SK-N-SH treated with all-trans-retinoic acid at 6 μM for 48 hours (cell line): ENCODE measurements around the gene CTAG1A.

Experiments used
- ATAC-seq: fragments of 200-7000 bp; cut with Tn5 transposase; 3 replicates; pipeline ENCODE4 v1.9.1; 2020; ENCODE audit warnings: mild to moderate bottlenecking, moderate library complexity
- ARNTL ChIP-seq: fragments of 450-650 bp; formaldehyde crosslinking; IDR thresholded peaks from 2 replicates; pipeline ENCODE4 v1.5.0; 2020; ENCODE audit warnings: low read depth, mild to moderate bottlenecking, moderate library complexity, borderline replicate concordance
- BACH2 ChIP-seq: fragments of 250-450 bp; sonication (Bioruptor Pico); IDR thresholded peaks from 2 replicates; pipeline ENCODE4 v1.9.0; 2021; ENCODE audit warnings: mild to moderate bottlenecking, borderline replicate concordance
- CSDC2 ChIP-seq: fragments of 250-450 bp; sonication (Bioruptor Pico); IDR thresholded peaks from 2 replicates; pipeline ENCODE4 v1.5.0; 2020; ENCODE audit warnings: mild to moderate bottlenecking, moderate library complexity
- ESRRG ChIP-seq: fragments of 250-450 bp; sonication (Bioruptor Pico); IDR thresholded peaks from 2 replicates; pipeline ENCODE4 v1.6.1; 2021; ENCODE audit warnings: mild to moderate bottlenecking
- GLIS3 ChIP-seq: fragments of 250-450 bp; sonication (Bioruptor Pico); IDR thresholded peaks from 2 replicates; pipeline ENCODE4 v1.5.0; 2020; ENCODE audit warnings: mild to moderate bottlenecking, moderate library complexity
- ISL1 ChIP-seq: fragments of 250-450 bp; sonication (Bioruptor Pico); IDR thresholded peaks from 2 replicates; pipeline ENCODE4 v2.1.2; 2022; ENCODE audit warnings: mild to moderate bottlenecking, moderate library complexity
- PPARA ChIP-seq: fragments of 250-450 bp; sonication (Bioruptor Pico); IDR thresholded peaks from 2 replicates; pipeline ENCODE4 v1.5.0; 2020; ENCODE audit warnings: mild to moderate bottlenecking, borderline replicate concordance
- RARB ChIP-seq: fragments of 250-450 bp; sonication (Bioruptor Pico); IDR thresholded peaks from 2 replicates; pipeline ENCODE4 v1.8.0; 2021; ENCODE audit warnings: mild to moderate bottlenecking, moderate library complexity
- SNAI2 ChIP-seq: fragments of 250-450 bp; sonication (Bioruptor Pico); IDR thresholded peaks from 2 replicates; pipeline ENCODE4 v1.5.0; 2020; ENCODE audit warnings: mild to moderate bottlenecking, moderate library complexity
- TCF4 ChIP-seq: fragments of 250-450 bp; sonication (Bioruptor Pico); IDR thresholded peaks from 2 replicates; pipeline ENCODE4 v1.8.0; 2021; ENCODE audit warnings: mild to moderate bottlenecking, moderate library complexity, borderline replicate concordance
- TOX ChIP-seq: fragments of 250-450 bp; sonication (Bioruptor Pico); IDR thresholded peaks from 2 replicates; pipeline ENCODE4 v1.8.0; 2021; ENCODE audit warnings: mild to moderate bottlenecking, moderate library complexity, borderline replicate concordance
- ZFP3 ChIP-seq: fragments of 250-450 bp; sonication (Bioruptor Pico); IDR thresholded peaks from 2 replicates; pipeline ENCODE4 v1.5.0; 2020; ENCODE audit warnings: mild to moderate bottlenecking, moderate library complexity
- ZNF70 ChIP-seq: fragments of 450-650 bp; formaldehyde crosslinking; IDR thresholded peaks from 2 replicates; pipeline ENCODE4 v1.5.0; 2020; ENCODE audit warnings: mild to moderate bottlenecking, moderate library complexity
- ZNF8 ChIP-seq: fragments of 450-650 bp; formaldehyde crosslinking; IDR thresholded peaks from 2 replicates; pipeline ENCODE4 v1.5.0; 2020; ENCODE audit warnings: mild to moderate bottlenecking, moderate library complexity
- TF ChIP-seq, protein P1 (sequence below): fragments of 250-450 bp; sonication (Bioruptor Pico); IDR thresholded peaks from 2 replicates; pipeline ENCODE4 v1.8.0; 2020; ENCODE audit warnings: mild to moderate bottlenecking, moderate library complexity, borderline replicate concordance
- TF ChIP-seq, protein P2 (sequence below): fragments of 250-450 bp; sonication (Bioruptor Pico); IDR thresholded peaks from 2 replicates; pipeline ENCODE4 v1.5.1; 2021; ENCODE audit warnings: mild to moderate bottlenecking, moderate library complexity
- TF ChIP-seq, protein P3 (sequence below): fragments of 250-450 bp; sonication (Bioruptor Pico); IDR thresholded peaks from 2 replicates; pipeline ENCODE4 v1.5.0; 2020; ENCODE audit warnings: mild to moderate bottlenecking, moderate library complexity
- TF ChIP-seq, protein P4 (sequence below): fragments of 250-450 bp; sonication (Bioruptor Pico); IDR thresholded peaks from 2 replicates; pipeline ENCODE4 v1.8.0; 2021; ENCODE audit warnings: low read depth, mild to moderate bottlenecking, moderate library complexity, borderline replicate concordance
- TF ChIP-seq, protein P5 (sequence below): fragments of 250-450 bp; sonication (Bioruptor Pico); IDR thresholded peaks from 2 replicates; pipeline ENCODE4 v1.5.1; 2020; ENCODE audit warnings: low read depth, mild to moderate bottlenecking, moderate library complexity

CTAG1A gene

DNA sequence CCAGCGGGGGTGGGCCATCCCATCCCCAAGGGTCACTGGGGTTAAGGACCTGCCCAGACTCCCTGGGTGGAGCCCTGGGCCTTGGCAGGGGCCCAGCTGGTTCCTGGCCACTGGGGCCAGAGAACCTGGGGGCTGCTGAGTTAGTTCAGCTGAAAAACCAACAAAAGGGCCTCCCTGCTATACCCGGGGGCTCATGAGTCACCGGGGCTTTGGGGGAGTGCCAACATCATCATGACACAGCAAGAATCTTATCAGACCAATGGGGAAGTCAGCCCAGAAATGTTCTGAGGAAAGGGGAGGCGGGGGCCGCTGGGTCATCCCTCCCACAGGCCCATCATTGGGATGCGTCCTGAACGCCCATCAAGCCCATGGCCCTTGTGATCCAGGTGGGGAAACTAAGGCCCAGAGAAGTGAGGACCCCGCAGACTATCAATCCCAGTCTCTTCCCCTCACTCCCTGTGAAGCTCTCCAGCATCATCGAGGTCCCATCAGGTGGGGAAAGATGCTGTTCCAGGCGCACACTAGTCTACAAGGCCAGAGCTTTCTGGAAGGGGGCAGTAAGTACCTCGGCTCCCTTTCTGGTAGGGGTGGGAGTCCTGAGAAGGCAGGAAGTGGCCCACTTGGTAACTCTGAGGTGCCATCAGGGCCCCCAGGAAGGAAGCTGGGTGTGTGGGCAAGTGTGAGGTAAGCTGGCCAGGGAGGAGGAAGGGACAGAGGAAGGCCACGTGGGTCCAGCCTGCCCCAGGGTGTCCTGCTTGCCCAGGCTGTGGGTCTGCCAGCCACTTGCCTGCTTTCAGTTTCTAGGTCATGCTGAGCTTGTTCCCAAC is 42.8 kb upstream of the CTAG1A start:
- peak; percentile 59 for ATAC-seq
- TF ChIP-seq, protein P1, sequence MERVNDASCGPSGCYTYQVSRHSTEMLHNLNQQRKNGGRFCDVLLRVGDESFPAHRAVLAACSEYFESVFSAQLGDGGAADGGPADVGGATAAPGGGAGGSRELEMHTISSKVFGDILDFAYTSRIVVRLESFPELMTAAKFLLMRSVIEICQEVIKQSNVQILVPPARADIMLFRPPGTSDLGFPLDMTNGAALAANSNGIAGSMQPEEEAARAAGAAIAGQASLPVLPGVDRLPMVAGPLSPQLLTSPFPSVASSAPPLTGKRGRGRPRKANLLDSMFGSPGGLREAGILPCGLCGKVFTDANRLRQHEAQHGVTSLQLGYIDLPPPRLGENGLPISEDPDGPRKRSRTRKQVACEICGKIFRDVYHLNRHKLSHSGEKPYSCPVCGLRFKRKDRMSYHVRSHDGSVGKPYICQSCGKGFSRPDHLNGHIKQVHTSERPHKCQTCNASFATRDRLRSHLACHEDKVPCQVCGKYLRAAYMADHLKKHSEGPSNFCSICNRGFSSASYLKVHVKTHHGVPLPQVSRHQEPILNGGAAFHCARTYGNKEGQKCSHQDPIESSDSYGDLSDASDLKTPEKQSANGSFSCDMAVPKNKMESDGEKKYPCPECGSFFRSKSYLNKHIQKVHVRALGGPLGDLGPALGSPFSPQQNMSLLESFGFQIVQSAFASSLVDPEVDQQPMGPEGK (CRISPR knock-in tag): peak; percentile 87; the same call in 1 of the 2 replicates
- TF ChIP-seq CSDC2 (CRISPR knock-in tag) (0 out of 2 replicates have a peak, but pooled peaks have one; percentile 28), ZNF70 (no peak)
- TF ChIP-seq, all 23 proteins: peak for 2

DNA sequence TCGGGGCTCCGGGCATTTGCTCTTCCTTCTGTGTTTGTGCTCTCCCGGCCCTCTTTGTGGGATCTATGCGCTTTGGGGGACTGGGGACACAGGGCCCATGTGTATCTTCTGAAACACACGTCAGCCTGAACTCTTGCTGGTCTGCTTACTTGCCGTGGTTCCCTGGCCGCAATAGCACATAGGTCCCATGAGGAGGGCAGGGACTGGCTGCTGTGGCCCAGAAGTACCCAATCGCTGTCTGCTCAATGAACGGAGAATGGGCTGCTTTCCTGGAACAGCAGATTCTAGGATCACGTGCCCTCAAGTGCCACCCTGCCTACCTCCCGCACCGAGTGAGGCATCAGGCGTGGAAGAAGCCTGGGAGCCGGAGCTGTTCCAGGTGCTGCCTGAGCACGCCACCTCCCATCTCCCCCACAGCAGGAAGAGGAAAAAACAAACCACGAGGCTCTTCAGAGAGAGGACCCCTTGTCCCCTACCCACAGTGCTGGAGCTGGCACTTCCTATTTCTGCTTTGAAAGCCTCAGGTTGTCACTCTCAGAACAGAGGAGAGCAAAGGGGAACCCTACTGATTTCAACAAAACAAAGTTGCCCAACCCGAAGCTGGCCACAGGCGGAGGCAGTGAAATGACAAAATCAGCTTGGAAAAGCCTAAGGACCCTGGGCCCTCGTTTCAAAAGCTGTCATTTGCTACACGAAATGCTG is 42.1 kb upstream of the CTAG1A start:
- TF ChIP-seq, protein P1 (CRISPR knock-in tag): no peak
- TF ChIP-seq PPARA (CRISPR knock-in tag) (no peak), TOX (CRISPR knock-in tag) (no peak), ZNF70 (no peak), ISL1 (CRISPR knock-in tag) (no peak), ZFP3 (no peak), TCF4 (CRISPR knock-in tag) (no peak), ZNF8 (CRISPR knock-in tag) (no peak), CSDC2 (CRISPR knock-in tag) (no peak), ESRRG (CRISPR knock-in tag) (no peak), BACH2 (CRISPR knock-in tag) (no peak), GLIS3 (CRISPR knock-in tag) (no peak), ARNTL (CRISPR knock-in tag) (no peak), RARB (CRISPR knock-in tag) (no peak), SNAI2 (CRISPR knock-in tag) (no peak)
- TF ChIP-seq, protein P2, sequence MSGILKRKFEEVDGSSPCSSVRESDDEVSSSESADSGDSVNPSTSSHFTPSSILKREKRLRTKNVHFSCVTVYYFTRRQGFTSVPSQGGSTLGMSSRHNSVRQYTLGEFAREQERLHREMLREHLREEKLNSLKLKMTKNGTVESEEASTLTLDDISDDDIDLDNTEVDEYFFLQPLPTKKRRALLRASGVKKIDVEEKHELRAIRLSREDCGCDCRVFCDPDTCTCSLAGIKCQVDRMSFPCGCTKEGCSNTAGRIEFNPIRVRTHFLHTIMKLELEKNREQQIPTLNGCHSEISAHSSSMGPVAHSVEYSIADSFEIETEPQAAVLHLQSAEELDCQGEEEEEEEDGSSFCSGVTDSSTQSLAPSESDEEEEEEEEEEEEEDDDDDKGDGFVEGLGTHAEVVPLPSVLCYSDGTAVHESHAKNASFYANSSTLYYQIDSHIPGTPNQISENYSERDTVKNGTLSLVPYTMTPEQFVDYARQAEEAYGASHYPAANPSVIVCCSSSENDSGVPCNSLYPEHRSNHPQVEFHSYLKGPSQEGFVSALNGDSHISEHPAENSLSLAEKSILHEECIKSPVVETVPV: no peak
- TF ChIP-seq, protein P3, sequence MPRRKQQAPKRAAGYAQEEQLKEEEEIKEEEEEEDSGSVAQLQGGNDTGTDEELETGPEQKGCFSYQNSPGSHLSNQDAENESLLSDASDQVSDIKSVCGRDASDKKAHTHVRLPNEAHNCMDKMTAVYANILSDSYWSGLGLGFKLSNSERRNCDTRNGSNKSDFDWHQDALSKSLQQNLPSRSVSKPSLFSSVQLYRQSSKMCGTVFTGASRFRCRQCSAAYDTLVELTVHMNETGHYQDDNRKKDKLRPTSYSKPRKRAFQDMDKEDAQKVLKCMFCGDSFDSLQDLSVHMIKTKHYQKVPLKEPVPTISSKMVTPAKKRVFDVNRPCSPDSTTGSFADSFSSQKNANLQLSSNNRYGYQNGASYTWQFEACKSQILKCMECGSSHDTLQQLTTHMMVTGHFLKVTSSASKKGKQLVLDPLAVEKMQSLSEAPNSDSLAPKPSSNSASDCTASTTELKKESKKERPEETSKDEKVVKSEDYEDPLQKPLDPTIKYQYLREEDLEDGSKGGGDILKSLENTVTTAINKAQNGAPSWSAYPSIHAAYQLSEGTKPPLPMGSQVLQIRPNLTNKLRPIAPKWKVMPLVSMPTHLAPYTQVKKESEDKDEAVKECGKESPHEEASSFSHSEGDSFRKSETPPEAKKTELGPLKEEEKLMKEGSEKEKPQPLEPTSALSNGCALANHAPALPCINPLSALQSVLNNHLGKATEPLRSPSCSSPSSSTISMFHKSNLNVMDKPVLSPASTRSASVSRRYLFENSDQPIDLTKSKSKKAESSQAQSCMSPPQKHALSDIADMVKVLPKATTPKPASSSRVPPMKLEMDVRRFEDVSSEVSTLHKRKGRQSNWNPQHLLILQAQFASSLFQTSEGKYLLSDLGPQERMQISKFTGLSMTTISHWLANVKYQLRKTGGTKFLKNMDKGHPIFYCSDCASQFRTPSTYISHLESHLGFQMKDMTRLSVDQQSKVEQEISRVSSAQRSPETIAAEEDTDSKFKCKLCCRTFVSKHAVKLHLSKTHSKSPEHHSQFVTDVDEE (CRISPR knock-in tag): no peak
- TF ChIP-seq, protein P4, sequence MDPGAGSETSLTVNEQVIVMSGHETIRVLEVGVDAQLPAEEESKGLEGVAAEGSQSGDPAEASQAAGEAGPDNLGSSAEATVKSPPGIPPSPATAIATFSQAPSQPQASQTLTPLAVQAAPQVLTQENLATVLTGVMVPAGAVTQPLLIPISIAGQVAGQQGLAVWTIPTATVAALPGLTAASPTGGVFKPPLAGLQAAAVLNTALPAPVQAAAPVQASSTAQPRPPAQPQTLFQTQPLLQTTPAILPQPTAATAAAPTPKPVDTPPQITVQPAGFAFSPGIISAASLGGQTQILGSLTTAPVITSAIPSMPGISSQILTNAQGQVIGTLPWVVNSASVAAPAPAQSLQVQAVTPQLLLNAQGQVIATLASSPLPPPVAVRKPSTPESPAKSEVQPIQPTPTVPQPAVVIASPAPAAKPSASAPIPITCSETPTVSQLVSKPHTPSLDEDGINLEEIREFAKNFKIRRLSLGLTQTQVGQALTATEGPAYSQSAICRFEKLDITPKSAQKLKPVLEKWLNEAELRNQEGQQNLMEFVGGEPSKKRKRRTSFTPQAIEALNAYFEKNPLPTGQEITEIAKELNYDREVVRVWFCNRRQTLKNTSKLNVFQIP: no peak
- ATAC-seq: no peak

DNA sequence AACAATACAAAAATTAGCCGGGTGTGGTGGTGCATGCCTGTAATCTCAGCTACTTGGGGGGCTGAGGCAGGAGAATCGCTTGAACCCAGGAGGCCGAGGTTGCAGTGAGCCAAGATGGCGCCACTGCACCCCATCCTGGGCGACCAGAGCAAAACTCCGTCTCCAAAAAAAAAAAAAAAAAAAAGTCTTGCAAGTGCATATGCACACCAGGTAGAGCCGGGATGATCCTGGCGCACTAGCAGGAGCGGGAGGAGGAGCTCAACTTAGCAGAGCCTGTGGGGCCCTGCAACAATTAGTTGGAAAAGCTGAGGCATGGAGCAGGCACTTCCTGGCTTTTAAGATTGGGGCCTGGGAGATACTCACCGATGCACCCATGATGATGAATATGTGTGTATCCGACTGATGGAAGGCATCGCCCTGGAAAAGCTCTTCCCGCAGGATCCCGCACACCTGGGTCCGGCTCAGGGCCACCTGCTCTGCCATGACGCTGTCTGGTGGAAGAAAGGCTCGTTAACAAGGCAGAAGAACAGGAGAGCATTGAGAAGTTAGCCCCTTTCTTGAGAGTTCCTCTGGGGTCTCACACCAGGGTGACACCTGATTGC is 39.2 kb upstream of the CTAG1A start:
- no peak for ATAC-seq
- TF ChIP-seq ZNF70 (no peak), RARB (CRISPR knock-in tag) (no peak), PPARA (CRISPR knock-in tag) (no peak), GLIS3 (CRISPR knock-in tag) (no peak)
- TF ChIP-seq, protein P5, sequence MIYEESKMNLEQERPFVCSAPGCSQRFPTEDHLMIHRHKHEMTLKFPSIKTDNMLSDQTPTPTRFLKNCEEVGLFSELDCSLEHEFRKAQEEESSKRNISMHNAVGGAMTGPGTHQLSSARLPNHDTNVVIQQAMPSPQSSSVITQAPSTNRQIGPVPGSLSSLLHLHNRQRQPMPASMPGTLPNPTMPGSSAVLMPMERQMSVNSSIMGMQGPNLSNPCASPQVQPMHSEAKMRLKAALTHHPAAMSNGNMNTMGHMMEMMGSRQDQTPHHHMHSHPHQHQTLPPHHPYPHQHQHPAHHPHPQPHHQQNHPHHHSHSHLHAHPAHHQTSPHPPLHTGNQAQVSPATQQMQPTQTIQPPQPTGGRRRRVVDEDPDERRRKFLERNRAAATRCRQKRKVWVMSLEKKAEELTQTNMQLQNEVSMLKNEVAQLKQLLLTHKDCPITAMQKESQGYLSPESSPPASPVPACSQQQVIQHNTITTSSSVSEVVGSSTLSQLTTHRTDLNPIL (CRISPR knock-in tag): no peak
- TF ChIP-seq, protein P3 (CRISPR knock-in tag): no peak
- TF ChIP-seq, protein P2: no peak
